SK-N-SH (cell line): Measurements from ENCODE around the gene MACROD2.

Experiments
- CHD2 ChIP-seq: fragments of 150-350 bp; IDR thresholded peaks from 2 replicates; pipeline ENCODE4 v1.6.1; 2018; ENCODE audit warnings: low read length; ENCODE audit not compliant: partially characterized antibody
- CTCF ChIP-seq: fragments of 200-600 bp; sonication (generic); IDR thresholded peaks from 2 replicates; pipeline ENCODE4 v1.6.1; 2017; ENCODE audit warnings: antibody characterized with exemption, mild to moderate bottlenecking, moderate library complexity
- ELF1 ChIP-seq: IDR thresholded peaks from 2 replicates; pipeline ENCODE4 v1.4.0; 2012
- FOSL2 ChIP-seq: IDR thresholded peaks from 2 replicates; pipeline ENCODE4 v1.4.0; 2012; ENCODE audit warnings: low read depth, mild to moderate bottlenecking, moderate library complexity, borderline replicate concordance
- GABPA ChIP-seq: IDR thresholded peaks from 2 replicates; pipeline ENCODE4 v1.4.0; 2012; ENCODE audit warnings: low read depth, mild to moderate bottlenecking
- IRF3 ChIP-seq: fragments of 150-350 bp; IDR thresholded peaks from 2 replicates; pipeline ENCODE4 v1.6.1; 2016; ENCODE audit warnings: mild to moderate bottlenecking, low read depth, low read length
- JUND ChIP-seq: IDR thresholded peaks from 2 replicates; pipeline ENCODE4 v1.4.0; 2012
- REST ChIP-seq: IDR thresholded peaks from 2 replicates; pipeline ENCODE4 v1.6.1; 2012; ENCODE audit warnings: mild to moderate bottlenecking, low read depth, low read length, moderate library complexity
- SIN3A ChIP-seq: IDR thresholded peaks from 2 replicates; pipeline ENCODE4 v1.6.1; 2012; ENCODE audit warnings: low read depth, mild to moderate bottlenecking, low read length, moderate library complexity, borderline replicate concordance
- TEAD4 ChIP-seq: IDR thresholded peaks from 2 replicates; pipeline ENCODE4 v1.4.0; 2012; ENCODE audit warnings: mild to moderate bottlenecking, borderline replicate concordance; ENCODE audit not compliant: insufficient read depth
- USF2 ChIP-seq: fragments of 150-350 bp; IDR thresholded peaks from 2 replicates; pipeline ENCODE4 v1.6.1; 2017; ENCODE audit warnings: antibody characterized with exemption, low read length, low read depth, borderline replicate concordance
- YY1 ChIP-seq: IDR thresholded peaks from 2 replicates; pipeline ENCODE4 v1.4.0; 2012; ENCODE audit warnings: low read depth, mild to moderate bottlenecking

GRCh38 chr20:15415908-15416307 lies 1420.6 kb downstream of the MACROD2 start:
- TF ChIP-seq GABPA: no peak
- TF ChIP-seq REST: no peak
- TF ChIP-seq CHD2: no peak
- no peak for TF ChIP-seq ELF1
- no peak for TF ChIP-seq JUND
- TF ChIP-seq USF2: no peak
- no peak for TF ChIP-seq CTCF
- TF ChIP-seq YY1: no peak
- TF ChIP-seq FOSL2: no peak
- TF ChIP-seq TEAD4: no peak
- no peak for TF ChIP-seq IRF3
- TF ChIP-seq SIN3A: no peak
